Anterior cingulate cortex (tissue), 58 donors: Measurements from ENCODE around the gene IGFL1.
"Not testable (repeated sequence)": the region's sequence is repeated elsewhere in the genome, so short reads cannot be mapped to it uniquely, and the experiment has no call there.

Source experiments
- DNase-seq, 58 donors: peaks; one replicate each; lab custom pipeline; 2025; lab: John Stamatoyannopoulos, UW

Gene IGFL1

DNA sequence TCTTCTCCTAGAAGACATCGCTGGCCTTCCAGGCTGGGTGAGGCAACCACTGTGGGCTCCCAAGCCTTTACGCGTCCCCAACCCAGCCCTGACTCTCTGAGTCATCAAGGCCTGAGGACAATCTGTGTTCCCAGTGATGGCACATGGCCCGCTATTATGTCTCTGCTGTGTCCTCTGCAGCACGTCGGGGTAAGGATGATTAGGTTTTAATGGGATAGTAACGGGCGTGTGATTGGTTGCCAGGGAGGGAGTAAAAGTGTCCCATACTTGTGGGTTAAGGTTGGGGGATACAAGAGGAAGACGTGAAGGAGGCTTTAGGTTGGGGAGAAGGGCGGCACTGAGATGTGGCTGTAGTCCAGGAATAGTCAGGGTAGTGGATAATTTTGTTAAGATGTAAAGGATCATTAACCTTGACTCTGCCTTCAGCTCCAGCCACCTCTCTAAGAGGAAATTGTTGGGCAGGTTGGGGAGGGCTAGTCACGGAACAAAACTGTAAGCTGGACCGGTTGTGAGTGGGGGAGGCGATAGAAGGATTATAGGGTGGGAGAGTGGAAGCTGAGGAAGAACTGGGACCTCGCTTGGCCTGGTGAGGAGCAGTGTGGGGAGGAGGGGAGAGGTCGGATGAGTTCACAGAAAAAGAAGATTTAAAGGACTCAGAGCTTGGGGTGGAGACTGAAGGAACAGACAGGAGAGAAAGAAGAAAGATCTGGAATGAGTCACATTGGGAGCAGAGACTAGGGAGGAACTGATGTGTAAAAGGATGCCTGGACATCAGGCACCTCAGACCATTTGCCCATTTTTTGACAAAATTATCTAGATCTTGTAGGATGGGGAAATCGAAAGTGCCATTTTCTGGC is 27.9 kb upstream of the IGFL1 start:
- DNase-seq: peak in 16 of 58 donors; percentile 2 to 67 (median 19)

DNA sequence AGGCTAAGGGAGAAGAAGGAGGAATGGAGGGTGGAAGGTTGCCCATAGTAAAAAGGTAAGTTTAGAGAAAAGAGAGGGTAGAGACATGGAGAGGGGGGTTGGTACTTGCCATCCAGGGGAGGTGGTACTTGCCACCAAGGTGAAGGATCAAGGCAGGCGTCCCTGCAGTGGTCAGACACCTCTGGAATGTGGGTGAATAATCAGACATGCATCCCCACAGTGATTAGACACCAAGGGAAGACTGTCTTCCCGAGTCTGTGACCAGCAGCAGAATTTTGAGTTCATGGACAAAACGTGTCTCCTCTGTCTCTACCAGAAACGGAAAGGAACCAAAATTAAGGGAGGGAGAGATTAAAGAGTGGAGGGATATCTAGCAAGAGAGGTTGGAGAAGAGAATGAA is 27.1 kb upstream of the IGFL1 start:
- DNase-seq: no peak

- peak in 2 of 58 donors; percentile 17 to 18 for DNase-seq
These were observed 26.4 kb upstream of the IGFL1 start for GRCh38 chr19:46202872-46203860.

- DNase-seq: no peak
These were observed 25.5 kb upstream of the IGFL1 start for GRCh38 chr19:46204008-46204407.

DNA sequence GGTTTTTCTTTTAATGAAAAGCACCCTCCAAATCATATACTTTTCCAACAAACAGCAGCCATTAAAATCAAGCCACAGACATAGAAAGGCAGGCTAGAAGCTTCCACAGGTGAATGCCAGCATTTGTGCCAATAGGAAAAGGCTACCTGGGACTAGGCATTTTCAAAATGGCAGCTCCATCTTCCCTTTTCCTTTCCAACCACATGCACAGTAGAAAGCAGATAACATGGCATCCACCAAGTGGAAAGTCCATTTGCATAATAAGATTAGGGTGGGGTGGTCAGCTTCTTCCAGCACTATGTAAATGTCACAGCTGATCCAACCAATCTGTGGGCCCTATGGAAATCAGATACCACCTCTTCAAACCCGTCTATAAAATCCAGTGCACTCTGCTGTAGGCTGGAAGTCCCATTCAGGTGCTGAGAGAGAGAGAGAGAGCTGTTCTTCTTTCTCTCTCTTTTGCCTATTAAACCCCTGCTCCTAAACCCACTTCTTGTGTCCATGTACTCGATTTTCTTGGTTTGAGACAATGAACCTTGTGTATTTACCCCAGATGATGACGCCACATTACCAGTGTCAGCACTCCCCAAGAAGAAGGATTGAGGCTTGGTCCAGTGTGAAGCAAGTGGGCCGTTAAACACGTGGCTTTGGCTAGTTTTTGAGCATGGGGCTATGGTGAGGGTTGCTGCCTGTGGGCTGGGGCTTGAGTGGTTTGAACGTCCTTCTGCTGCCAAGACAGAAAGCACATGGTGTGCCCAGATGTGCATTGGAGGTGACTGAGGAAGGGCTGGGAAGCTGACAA is 24.2 kb upstream of the IGFL1 start:
- no peak for DNase-seq

DNA sequence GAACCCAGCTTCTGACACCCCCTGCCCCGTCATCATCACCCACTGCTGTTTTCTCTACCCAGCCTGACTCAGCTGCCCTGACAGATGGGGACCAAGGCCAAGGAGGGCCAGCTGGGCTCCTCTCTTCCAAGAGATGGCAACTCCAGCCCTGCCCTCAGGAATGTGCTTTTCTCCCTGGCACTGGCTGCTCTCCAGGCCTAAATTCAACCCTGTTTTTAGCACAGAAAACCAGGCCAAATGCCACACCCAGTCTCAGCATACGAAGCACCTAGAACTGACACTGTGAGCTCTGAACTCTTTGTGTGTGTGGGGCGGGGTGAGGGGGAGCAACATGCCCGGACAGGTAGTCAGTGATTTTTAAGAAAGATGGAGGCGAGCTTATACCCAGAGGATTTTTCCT is 23.4 kb upstream of the IGFL1 start:
- no peak for DNase-seq

DNA sequence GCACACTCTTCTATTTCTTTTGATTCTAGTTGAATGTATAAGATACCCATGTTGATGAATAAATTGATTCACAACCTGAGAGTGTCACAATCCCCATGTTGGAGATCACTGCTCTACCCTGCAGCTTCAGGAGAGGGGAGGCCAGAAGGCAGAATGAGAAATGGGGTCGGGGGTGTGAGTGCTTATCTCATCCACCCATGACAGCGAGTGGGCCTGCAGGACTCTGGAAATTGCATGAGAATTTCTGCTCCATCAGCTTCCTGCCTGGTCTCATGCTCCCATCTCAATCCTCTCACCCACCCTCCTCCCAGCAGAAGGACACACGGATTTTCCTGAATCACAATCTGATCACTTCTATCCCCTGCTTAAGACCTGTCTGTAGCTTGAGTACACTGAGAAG is 22.9 kb upstream of the IGFL1 start:
- DNase-seq: no peak

GRCh38 chr19:46207858-46208257 is 21.7 kb upstream of the IGFL1 start:
- DNase-seq: not testable (repeated sequence)

DNA sequence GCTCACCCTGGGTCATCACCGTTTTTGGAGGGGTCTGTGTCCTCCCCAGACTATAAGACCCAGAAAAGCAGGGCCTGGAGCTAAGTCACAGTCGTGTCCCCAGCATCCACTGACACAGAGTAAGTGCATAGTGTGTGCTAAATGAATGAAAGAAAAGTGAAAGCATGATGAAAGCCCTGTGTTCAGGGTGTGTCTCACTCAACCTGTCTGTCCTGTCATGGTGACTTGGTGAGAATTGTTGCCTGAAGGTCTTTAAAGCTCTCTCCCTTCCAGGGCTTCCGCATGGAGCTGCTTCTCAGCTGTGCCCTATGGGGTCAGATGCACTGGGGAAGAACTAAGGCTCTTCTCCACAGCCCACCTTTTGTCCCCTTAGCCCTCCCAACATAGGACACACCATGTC is 20.5 kb upstream of the IGFL1 start:
- no peak for DNase-seq

DNA sequence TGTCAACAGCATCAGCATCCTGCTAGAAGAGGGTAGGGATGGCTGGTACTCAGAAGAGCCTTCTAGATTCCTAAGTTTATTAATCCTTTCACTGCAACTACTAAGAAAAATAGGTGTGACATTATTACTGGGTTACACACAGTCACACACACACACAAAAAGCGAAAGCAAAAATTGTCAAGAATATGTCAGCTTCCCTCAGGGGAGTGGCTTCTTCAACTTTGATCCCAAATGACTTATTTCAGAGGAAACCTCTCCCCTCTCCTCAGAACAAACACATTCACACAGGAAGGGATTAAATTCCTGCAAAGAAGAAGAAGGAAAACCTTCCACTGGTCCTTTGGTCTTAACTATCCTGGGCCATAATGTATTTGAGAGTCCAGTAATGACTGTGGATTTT is 20.1 kb upstream of the IGFL1 start:
- DNase-seq: no peak

- DNase-seq: peak in 1 of 58 donors; percentile 7
These were observed 18.9 kb upstream of the IGFL1 start for GRCh38 chr19:46210669-46211068.

DNA sequence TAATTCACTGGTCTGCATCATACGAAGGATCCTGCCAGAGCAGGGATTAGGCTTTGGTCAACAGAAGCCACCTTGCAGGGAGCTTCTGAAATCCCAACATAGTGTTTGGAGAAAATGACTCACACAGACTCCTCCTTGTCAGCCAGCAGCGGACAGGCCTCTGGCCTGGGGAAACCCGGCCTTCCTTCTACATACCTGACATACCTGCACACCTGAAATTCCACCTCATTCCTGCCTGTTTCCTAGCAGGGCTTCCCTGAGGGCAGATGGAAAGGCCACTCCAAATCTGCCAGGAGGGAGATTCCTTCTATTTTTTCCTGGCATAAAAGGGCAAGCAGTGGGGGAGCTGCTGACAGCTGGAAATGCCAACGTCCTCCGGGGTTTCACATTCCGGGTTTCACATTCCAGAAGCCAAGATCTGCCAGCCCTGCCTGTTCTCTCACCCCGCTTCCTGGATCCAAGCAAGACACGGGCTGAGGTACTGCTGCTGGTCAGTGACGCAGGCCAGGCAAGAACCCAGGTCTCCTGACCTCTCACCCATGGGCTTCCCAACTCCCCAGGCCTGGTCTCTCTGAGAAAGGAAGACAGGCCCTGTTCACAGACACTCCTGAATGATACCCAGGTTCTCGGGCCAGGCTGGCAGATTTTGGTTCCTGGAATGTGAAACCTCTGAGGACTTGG is 18.2 kb upstream of the IGFL1 start:
- no peak for DNase-seq

DNA sequence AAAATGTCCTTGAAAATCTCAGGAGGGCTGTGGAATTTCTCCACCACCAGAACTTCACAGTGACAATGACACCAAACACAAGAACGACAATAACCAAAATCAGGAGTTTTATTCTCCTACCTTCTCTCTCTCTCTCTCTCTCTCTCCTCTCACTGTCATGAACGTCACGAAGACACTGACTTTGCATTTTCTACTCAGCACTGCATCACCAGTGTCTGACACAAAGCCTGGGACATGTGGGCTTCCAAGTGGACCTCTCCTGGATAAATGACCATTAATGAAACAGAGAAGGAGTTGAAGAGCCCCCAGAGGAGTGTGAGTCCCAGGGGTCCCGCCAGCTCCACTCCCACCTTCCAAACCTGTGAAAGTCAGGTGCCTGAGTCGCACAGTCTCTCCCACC is 16.9 kb upstream of the IGFL1 start:
- DNase-seq: not testable (repeated sequence)

GRCh38 chr19:46213156-46213555 is 16.4 kb upstream of the IGFL1 start:
- no peak for DNase-seq

- DNase-seq: no peak
These were observed 15.7 kb upstream of the IGFL1 start for GRCh38 chr19:46213806-46214205.

DNA sequence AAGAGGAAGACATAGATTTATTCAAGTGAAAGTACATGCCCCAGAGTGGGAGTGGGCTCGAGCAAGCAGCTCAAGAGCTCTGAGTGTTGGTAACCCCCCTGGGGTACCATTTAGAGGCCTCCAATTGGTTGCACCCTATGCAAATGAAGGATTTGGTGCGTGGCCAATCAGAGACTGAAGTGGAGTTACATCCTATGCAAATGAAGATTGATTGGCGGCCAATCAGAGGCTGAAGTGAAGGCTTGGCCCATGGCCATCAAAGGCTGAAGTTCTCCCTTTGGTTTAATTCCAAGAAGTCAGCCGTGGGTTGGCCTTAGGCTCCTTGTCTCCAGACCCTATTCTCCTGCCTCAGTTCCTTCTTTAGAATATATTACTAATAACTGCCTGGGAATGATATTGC is 12.9 kb upstream of the IGFL1 start:
- DNase-seq: no peak

- no peak for DNase-seq
These were observed 12.1 kb upstream of the IGFL1 start for GRCh38 chr19:46217476-46217875.

DNA sequence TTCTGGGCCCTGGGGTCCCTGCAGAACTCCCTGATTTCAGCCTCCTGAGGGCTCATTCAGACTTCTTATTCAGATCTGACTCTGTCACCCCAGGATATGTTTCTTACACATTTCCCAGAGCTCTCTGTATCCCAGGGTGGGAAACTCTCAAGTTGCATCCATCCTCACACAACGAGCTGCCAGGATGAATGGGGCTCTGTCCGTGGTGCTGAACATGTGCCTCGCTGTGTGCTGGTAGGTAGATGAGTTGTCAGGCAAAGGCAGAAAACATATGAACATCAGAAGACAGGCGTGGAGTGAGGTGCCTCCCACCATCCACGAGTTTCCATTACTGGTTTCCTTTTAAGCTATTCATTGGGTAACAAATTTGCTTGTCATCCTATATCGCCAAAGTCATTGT is 11.4 kb upstream of the IGFL1 start:
- no peak for DNase-seq

GRCh38 chr19:46220038-46220615 is 9.4 kb upstream of the IGFL1 start:
- no peak for DNase-seq

- no peak for DNase-seq
These were observed 8.4 kb upstream of the IGFL1 start for GRCh38 chr19:46221152-46221551.
